ENCODE measurements around the gene OSBPL7.
A peak's percentile ranks its signal among the peaks of the same experiment; 100 is the strongest.

Gene OSBPL7

GRCh38 chr17:47810200-47810821 is 11.3 kb downstream of the OSBPL7 start:
- TF ChIP-seq POLR2A (IDR thresholded peaks at IDR 0.05; ENCODE audit: low read depth, low read length): no peak

GRCh38 chr17:47808830-47809480 is 12.6 kb downstream of the OSBPL7 start:
- FAIRE-seq: no peak
- TF ChIP-seq POLR2A (IDR thresholded peaks at IDR 0.05; ENCODE audit: low read depth, low read length): no peak
- DNase-seq (ENCODE audit: insufficient read length, low spot score): no peak

More at GRCh38 chr17:47810200-47810821, 11.3 kb downstream of the OSBPL7 start:
- DNase-seq (ENCODE audit: insufficient read length, low spot score): peak; percentile 93
- FAIRE-seq: peak; percentile 85

- no peak for TF ChIP-seq POLR2A (IDR thresholded peaks at IDR 0.05; ENCODE audit: low read depth, low read length)
- DNase-seq (ENCODE audit: insufficient read length, low spot score) (no peak), FAIRE-seq (no peak)
These were observed 13.4 kb downstream of the OSBPL7 start for GRCh38 chr17:47808036-47808829.

GRCh38 chr17:47807421-47807820 is 14.2 kb downstream of the OSBPL7 start:
- FAIRE-seq (no peak), DNase-seq (ENCODE audit: insufficient read length, low spot score) (no peak)
- TF ChIP-seq POLR2A (IDR thresholded peaks at IDR 0.05; ENCODE audit: low read depth, low read length): no peak

- FAIRE-seq: no peak
- TF ChIP-seq POLR2A (IDR thresholded peaks at IDR 0.05; ENCODE audit: low read depth, low read length): no peak
- DNase-seq (ENCODE audit: insufficient read length, low spot score): no peak
These were observed 14.7 kb downstream of the OSBPL7 start for GRCh38 chr17:47806913-47807255.

- FAIRE-seq: no peak
- no peak for TF ChIP-seq POLR2A (IDR thresholded peaks at IDR 0.05; ENCODE audit: low read depth, low read length)
- no peak for DNase-seq (ENCODE audit: insufficient read length, low spot score)
These were observed 15.3 kb downstream of the OSBPL7 start for GRCh38 chr17:47806026-47806912.

GRCh38 chr17:47804461-47804860 is 17.1 kb downstream of the OSBPL7 start:
- no peak for TF ChIP-seq POLR2A (IDR thresholded peaks at IDR 0.05; ENCODE audit: low read depth, low read length)
- no peak for FAIRE-seq
- no peak for DNase-seq (ENCODE audit: insufficient read length, low spot score)

- FAIRE-seq (no peak), DNase-seq (ENCODE audit: insufficient read length, low spot score) (no peak)
- TF ChIP-seq POLR2A (IDR thresholded peaks at IDR 0.05; ENCODE audit: low read depth, low read length): no peak
These were observed 17.8 kb downstream of the OSBPL7 start for GRCh38 chr17:47803751-47804150.

GRCh38 chr17:47803201-47803600 is 18.4 kb downstream of the OSBPL7 start:
- TF ChIP-seq POLR2A (IDR thresholded peaks at IDR 0.05; ENCODE audit: low read depth, low read length): no peak
- FAIRE-seq (no peak), DNase-seq (ENCODE audit: insufficient read length, low spot score) (no peak)

GRCh38 chr17:47802341-47803022 is 19.1 kb downstream of the OSBPL7 start:
- DNase-seq (ENCODE audit: insufficient read length, low spot score) (peak; percentile 82), FAIRE-seq (no peak)
- no peak for TF ChIP-seq POLR2A (IDR thresholded peaks at IDR 0.05; ENCODE audit: low read depth, low read length)

- DNase-seq (ENCODE audit: insufficient read length, low spot score): no peak
- no peak for TF ChIP-seq POLR2A (IDR thresholded peaks at IDR 0.05; ENCODE audit: low read depth, low read length)
- FAIRE-seq: no peak
These were observed 19.7 kb downstream of the OSBPL7 start for GRCh38 chr17:47801906-47802305.

- DNase-seq (ENCODE audit: insufficient read length, low spot score): no peak
- TF ChIP-seq POLR2A (IDR thresholded peaks at IDR 0.05; ENCODE audit: low read depth, low read length): no peak
- no peak for FAIRE-seq
These were observed 20.3 kb downstream of the OSBPL7 start for GRCh38 chr17:47801176-47801765.

- no peak for TF ChIP-seq POLR2A (IDR thresholded peaks at IDR 0.05; ENCODE audit: low read depth, low read length)
- DNase-seq (ENCODE audit: insufficient read length, low spot score) (no peak), FAIRE-seq (no peak)
These were observed 20.9 kb downstream of the OSBPL7 start for GRCh38 chr17:47800686-47801085.
